ENCODE data around the gene CACUL1. TPM values are rescaled to one million over a fixed set of nuclear protein-coding genes. Genes with fewer than 3 reads are reported as not detected.

Gene CACUL1
- total and polyA plus RNA-seq, 9 of the 15 experiments (the other 6 are each of a cell fraction or from before 2014, with no cell fraction given), result 4.5 to 17.1 (median 13.5) TPM

GRCh38 chr10:118694848-118695247 lies 59.9 kb downstream of the CACUL1 start:
- POLR2A ChIA-PET, result interaction anchor here (1.1 to 1.4 kb wide), 2 partner anchors 9 to 11 kb away, joined by 3 to 4 read pairs; no protein-coding TSS in a partner anchor
- Histone ChIP-seq H3K27me3 (ENCODE audit: control insufficient read depth in 2 of 2, insufficient read depth in 2 of 2, low read length in 2 of 2) (no peaks in the 10 kb centered on the region), H3K9ac (ENCODE audit: insufficient read depth in 1 of 2, low read depth in 2 of 2, low read length in 2 of 2) (no peak overlapping the region), H4K20me1 (replicated peaks; ENCODE audit: control insufficient read depth, insufficient read depth, low read length) (no peaks in the 10 kb centered on the region), H3K27ac (ENCODE audit: extremely low read depth, low read depth, low read length) (no peak overlapping the region), H3K79me2 (ENCODE audit: control insufficient read depth, insufficient read depth, low read length) (no peaks in the 10 kb centered on the region; the same call in 2 of the 3 replicates), H3K4me1 (replicated peaks in 1 of 2; ENCODE audit: control insufficient read depth in 2 of 2, insufficient read depth in 2 of 2, low read length in 2 of 2) (peaks cover 6 to 8% of the 10 kb centered on the region in 2 experiments; a peak in 2 of 5 replicates), H3K4me3 (no peak overlapping the region), H2AFZ (ENCODE audit: low read depth, low read length) (no peak overlapping the region), H3K9me1 (ENCODE audit: control insufficient read depth, insufficient read depth, low read length) (no peaks in the 10 kb centered on the region), H3K36me3 (ENCODE audit: control insufficient read depth, insufficient read depth, low read length) (peaks cover 16% of the 10 kb centered on the region; the same call in 1 of the 3 replicates), H3K9me3 (replicated peaks; ENCODE audit: control insufficient read depth, insufficient read depth, low read depth, low read length) (no peaks in the 10 kb centered on the region), H3K4me2 (ENCODE audit: insufficient read depth, low read length) (no peak overlapping the region)
- no peak for ATAC-seq
- CTCF ChIA-PET (ENCODE audit: low intra/inter-chr PET ratio), result no interaction called here
- intact Hi-C loops (cut with micrococcal nuclease) (no loop called here), in situ Hi-C loops (cut with MboI) (no loop called here)
- FAIRE-seq, result no peak
- no TSS peak for BruUV-seq (replicated peaks)
- DNase-seq (ENCODE audit: extremely low read depth in 1 of 4, low spot score in 3 of 4), result no peak
- no peak for TF ChIP-seq BCLAF1 (IDR thresholded peaks at IDR 0.05; ENCODE audit: borderline replicate concordance in 1 of 2, control insufficient read depth in 1 of 2, low read depth in 2 of 2, low read length in 1 of 2)
- no peak for TF ChIP-seq ZNF41 (CRISPR knock-in tag; conservative IDR thresholded peaks at IDR 0.05)
- no peak for TF ChIP-seq ZNF695 (CRISPR knock-in tag; IDR thresholded peaks at IDR 0.05)
- TF ChIP-seq ZNF224 (CRISPR knock-in tag; IDR thresholded peaks at IDR 0.05), result no peak
- no peak for TF ChIP-seq RFX5 (IDR thresholded peaks at IDR 0.05; ENCODE audit: low read depth, low read length)
- TF ChIP-seq SOX6 (IDR thresholded peaks at IDR 0.05), result no peak
- no peak for TF ChIP-seq ETV5 (CRISPR knock-in tag; IDR thresholded peaks at IDR 0.05; ENCODE audit: low read depth)
- no peak for TF ChIP-seq HOXB6 (CRISPR knock-in tag; IDR thresholded peaks at IDR 0.05; ENCODE audit: borderline replicate concordance)
- no peak for TF ChIP-seq PURB (CRISPR knock-in tag; IDR thresholded peaks at IDR 0.05; ENCODE audit: low read depth)
- TF ChIP-seq POLR2G (IDR thresholded peaks at IDR 0.05; ENCODE audit: low read depth, low read length), result no peak
- no peak for TF ChIP-seq RBM25 (IDR thresholded peaks at IDR 0.05; ENCODE audit: low read depth, low read length, severe bottlenecking)
- no peak for TF ChIP-seq MAFK (IDR thresholded peaks at IDR 0.05; ENCODE audit: low read length)
- no peak for TF ChIP-seq ARID1B (IDR thresholded peaks at IDR 0.05)
- no peak for TF ChIP-seq THRB (CRISPR knock-in tag; conservative IDR thresholded peaks at IDR 0.05)
- no peak for TF ChIP-seq WHSC1 (IDR thresholded peaks at IDR 0.05; ENCODE audit: low read length)
- no peak for TF ChIP-seq CREBBP (IDR thresholded peaks at IDR 0.05; ENCODE audit: low read depth, low read length)
- TF ChIP-seq MBD1 (CRISPR knock-in tag; IDR thresholded peaks at IDR 0.05), result no peak
- TF ChIP-seq ZSCAN32 (CRISPR knock-in tag; IDR thresholded peaks at IDR 0.05), result no peak
- TF ChIP-seq ZNF282 (CRISPR knock-in tag; IDR thresholded peaks at IDR 0.05), result no peak

All from K562 (cell line).